HG02852 (cell line): Measurements from ENCODE around the gene DLG2.

Experiments used
- ATAC-seq: cut with Tn5 transposase; IDR thresholded peaks from one replicate; pipeline ENCODE4 v1.9.1; 2021; ENCODE audit warnings: mild to moderate bottlenecking, moderate library complexity; ENCODE audit not compliant: unreplicated experiment

Gene DLG2

DNA sequence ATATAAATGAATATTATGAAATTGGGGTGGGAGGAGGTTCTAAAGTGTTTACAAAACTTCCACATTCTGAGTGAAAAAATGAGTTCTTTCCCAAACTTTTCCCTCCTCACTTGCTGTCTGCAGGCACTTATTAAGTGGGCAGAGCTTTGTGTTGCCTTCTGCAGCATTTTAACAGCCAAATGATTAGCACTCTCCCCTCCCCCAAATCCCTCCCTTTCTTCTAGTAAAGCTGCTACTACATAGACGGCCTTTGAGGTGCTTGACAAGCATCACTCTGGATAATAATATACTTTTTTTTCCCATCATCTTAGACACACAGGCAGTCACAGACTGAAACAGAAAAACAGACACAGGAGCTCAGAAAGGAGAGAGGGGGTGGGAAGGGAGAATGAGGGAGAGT is 493.5 kb downstream of the DLG2 start:
- ATAC-seq = no peak

DNA sequence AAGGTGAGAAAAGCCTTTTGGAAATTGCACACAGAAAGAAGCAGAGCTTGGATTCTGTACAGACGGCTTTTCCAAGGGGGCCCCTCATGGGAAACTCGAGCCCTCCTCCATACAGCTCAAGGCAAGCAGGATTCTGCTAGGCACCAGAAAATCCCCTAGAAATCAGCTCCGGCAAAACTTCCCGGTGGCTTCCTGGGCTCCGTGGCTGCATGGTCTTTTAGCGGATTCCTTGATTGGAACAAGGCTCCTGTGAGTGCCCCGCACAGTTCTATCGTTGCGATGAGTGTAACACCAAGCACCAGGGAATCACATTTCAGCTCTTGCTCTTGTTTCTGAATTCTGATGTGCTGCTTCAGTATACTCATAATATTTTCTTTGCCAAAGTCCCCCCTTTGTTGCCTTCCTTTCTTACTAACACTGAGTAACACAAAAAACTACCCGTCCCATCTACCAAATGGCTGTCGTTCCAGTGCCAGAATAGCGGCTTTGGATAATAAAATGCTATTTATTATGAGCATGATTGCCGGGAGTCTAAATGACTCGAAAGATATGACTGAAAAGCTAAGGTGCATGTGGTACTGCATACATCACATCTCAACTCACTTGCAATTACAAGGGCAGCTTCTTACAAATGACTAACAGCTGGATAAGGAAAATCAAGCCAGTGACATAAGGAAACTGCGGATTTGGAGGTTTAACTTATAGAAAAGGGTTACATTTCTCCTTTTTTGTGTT is 494.1 kb downstream of the DLG2 start:
- ATAC-seq = no peak

DNA sequence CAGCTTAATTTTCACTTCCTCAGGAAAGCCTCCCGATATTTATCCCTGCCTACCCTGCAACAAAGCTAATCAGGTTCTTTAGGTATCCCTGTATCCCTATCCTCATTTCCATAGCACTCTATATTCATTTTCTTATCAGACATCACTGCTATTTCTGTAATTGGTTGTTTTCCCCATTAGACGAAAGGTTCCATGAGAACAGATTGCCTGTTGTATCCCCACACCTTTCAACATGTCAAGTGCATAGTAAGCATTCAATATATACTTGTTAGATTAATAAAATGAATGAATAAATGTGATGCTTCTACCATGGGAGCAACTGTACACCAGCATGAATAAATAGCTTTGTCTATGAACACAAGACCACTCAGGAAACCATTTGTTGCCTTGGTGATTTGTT is 499.8 kb downstream of the DLG2 start:
- ATAC-seq = no peak

DNA sequence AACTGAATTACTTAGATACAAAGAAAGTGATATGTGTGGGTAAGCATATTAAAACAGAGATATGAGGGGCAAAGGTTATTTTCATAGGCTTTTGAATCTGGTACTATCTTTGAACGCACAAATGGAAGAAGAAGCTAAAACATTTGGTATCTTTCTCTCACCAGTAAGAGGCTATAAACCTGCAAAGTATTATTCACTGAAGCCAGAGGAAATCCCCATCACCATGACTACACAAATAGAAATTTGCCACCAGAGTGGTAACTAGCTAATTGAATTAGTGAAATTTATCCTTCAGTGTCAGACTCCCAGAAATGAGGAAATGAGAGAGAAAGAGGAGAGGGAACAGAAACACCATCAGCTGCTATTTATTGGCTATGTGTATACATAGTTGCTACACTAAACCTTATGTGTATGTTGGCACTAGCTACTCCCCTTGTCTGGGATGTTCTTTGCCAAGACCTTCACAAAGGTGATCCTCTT is 503.4 kb downstream of the DLG2 start:
- ATAC-seq = peak; percentile 94

DNA sequence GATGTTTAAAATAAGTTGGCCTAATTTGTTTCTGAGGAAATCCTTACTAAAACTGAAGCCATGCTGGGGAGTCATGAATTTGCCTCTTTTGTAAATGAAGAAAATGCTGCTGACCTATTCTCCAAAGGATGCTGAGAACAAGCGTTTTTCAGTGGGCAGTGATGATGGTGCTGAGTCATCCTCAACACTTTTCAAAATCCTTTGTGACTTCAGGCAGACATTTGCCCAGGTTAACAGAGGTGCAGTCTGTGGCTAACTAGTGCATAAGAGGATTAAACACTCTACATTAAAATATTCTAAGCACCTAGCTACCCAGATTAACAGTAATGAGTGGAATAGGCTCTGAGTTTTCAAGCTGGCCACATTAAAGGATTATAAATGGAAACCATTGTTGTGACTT is 509.0 kb downstream of the DLG2 start:
- no peak for ATAC-seq

DNA sequence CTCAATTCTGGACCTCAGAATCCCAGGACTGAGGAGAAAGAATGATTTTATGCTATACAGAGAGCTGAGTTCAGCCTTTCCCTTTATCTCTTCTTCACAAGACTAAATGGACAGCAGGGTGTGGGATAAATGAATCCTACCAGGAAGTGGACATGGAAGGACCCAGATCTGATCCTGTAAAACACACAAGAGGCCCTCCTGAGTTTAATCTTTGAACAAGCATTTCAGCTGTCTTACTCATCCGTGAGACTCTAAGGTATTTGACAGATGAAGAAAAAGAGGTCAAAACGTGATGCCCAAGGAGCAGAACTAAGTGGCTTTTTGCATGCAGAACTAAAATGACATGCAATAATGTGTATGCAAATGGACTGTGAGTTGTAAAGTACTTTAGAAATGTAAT is 511.3 kb downstream of the DLG2 start:
- ATAC-seq = no peak

DNA sequence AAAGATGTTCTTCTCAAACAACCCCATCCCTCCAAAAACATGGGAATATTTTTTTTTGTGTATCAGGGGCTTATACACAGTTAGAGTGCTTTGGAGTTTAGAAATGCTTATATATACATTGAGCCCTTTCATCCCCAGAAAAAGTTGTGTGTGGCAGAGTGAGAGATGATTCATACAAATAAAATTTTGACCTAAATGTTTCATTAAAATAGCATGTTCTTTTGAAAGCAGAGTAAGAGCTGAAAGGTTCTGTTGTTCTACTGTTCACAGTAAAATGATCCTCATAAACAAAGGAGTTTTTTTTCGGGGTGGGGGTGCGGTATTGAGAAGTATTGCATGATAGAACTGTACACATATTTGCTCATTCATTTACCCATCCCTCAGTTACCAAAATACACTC is 512.4 kb downstream of the DLG2 start:
- ATAC-seq = no peak

DNA sequence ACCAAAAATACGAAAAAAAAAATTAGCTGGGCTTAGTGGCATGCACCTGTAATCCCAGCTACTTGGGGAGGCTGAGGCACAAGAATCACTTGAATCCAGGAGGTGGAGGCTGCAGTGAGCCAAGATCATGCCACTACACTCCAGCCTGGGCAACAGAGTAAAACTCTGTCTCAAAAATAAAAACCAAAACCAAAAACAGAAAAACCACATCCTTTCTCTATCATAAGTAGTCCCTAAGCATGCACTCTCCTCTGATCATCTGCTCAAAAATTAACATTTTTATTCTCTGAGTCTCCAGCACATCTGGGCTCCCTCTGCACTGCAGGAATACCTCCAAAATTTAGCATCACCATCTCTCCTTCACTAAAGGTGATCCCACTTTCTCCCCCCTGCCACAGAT is 516.9 kb downstream of the DLG2 start:
- ATAC-seq = peak; percentile 87

DNA sequence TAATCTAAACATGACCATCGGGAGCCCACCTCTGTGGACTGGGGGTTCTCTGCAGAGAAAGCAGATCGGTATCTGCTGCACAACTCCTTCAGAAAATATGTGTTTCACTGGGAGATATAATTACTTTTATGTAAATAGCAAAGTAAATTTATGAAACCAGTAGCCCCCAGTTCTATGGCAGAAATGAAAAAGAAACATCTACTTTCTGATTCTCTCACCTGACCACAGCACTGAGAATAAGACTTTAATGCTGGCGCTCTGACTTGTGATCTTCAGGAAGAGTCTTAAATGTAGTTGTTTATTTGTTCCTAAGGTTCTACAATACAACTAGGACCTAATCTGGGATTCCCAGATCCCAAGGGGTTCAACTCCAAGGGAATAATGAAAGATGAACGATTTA is 518.0 kb downstream of the DLG2 start:
- ATAC-seq = peak; percentile 80

DNA sequence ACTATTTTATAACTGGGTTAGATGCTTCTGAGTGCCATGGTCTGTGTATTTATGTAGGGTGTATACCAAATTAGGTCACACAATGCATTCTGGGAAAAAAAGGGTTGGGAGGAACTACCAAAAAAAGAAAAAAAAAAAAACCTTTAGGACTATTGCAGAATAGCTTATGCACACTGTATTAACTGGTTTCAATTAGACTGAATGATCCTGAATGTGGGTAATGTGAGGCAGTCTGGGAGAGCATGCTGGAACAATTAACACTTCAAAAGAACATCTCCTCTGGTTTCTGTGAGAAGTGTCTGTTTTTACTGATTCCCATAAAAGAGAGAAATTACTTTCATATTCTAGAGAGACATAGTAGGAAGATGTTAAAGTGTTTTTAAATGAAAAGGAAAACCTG is 521.3 kb downstream of the DLG2 start:
- ATAC-seq = no peak

DNA sequence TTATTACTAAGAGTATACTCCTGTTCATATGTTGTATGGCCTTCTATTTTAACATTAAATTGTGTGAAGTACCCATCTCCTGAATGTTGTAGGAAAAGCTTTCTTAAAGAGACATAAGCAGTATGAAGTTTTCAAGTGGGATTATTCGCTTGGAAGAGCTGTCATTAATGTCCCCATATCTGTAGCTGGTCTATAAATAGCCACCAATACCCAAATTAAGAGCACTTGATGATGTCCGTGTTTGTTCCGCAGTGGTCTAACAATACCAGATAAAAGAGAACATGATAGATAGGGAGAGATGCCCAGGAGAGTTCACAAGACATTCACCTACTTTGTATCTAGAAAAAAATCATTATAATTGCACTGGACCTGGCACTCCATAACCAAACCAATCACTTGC is 527.6 kb downstream of the DLG2 start:
- ATAC-seq = no peak

DNA sequence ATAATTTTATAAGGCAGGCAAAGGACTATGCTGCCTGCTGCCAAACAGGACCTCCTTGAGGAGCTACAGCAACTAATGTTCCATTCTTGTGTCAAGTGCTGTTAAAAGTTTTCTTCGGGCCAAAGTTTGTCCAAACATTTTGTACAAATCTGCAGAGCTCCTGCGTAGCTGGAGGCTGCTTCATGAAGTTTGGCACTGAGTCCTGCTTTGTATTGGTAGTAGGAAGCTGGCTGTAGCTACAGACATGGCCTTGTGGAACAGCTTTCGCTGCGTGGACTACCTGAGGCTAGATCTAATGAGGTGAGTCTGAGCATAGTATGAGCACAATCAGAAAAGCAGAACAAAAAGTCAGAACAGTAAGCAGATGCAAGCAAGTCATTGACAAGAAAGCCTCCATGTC is 528.1 kb downstream of the DLG2 start:
- no peak for ATAC-seq

DNA sequence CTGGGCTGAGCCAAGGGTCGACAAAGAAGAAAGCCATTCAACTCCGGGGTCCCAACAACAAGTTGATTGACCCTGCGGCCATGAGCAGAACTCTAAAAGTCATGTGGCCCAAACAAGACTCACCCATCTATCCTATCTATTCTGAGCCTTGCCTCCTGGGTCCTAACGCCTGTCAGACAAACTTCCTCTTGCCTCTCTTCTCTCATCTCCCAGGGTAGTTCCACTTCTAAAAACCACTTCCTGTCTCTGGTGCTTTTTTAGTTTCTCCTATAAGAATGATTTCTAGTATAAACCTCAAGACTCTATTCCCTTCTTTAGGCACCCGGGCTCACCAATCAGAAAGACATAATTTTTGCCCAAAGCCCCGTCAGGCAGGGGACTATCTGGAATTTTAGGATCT is 530.2 kb downstream of the DLG2 start:
- ATAC-seq = peak; percentile 61

DNA sequence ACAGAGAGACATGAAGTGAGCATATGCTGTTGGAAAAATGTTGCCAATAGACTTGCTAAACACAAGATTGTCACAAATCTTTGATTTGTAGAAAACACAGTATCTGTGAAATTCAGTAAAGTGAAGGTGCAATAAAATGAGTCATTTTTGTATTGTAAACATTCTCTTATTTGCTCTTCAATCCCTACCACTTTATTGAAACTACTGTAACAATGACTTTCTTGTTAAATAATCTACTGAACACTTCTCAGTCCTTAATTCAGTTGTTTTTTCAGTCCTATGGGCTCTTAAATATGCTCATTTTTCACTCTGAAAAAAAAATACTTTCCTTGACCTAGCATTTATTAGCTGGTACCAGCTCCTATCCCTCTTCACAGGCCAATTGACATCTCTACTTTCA is 531.9 kb downstream of the DLG2 start:
- no peak for ATAC-seq

DNA sequence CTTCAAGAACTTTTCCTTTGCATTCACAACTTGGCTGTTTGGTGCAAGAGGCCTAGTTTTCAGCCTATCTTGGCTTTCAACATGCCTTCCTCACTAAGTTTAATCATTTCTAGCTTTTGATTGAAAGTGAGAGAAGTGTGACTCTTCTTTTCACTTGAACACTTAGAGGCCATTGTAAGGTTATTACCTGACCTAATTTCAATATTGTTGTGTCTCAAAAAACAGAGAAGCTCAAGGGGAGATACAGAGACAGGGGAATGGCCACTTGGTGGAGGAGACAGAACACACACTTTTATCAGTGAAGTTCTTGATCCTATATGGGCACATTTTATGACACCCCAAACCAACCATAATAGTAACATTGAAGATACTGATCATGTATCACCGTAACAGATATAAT is 532.3 kb downstream of the DLG2 start:
- ATAC-seq = no peak

DNA sequence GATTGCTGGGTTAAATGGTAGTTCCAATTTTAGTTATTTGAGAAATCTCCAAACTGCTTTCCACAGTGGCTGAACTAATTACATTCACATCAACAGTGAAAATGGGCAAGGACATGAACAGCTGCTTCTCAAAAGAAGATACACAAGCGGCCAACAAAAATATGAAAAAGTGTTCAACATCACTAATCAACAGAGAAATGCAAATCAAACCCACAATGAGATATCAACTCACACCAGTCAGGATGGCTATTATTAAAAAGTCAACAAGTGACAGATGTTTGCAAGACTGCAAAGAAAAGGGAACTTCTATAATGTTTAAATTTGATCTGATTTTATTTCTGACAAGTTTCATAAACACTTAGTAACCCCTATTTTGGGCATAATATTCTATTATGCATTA is 537.5 kb downstream of the DLG2 start:
- peak; percentile 51 for ATAC-seq

DNA sequence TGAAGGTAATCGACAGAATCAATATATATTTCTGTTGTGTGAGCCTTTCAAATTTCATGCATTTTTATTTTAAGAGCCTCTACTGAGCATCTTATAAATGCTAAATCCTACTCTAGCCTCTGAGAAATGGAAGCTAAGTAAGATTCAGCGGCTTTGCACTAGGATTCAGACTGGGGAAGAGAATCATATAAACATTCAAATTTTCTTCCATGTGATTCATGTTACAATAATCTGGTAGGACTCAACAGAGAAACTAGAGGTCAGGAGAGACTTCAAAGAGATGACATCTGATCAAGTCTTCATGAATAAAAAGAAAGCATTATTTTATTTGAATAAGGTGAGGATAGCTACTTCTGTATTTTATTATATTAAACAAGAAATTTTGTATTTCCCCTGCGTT is 538.9 kb downstream of the DLG2 start:
- no peak for ATAC-seq

DNA sequence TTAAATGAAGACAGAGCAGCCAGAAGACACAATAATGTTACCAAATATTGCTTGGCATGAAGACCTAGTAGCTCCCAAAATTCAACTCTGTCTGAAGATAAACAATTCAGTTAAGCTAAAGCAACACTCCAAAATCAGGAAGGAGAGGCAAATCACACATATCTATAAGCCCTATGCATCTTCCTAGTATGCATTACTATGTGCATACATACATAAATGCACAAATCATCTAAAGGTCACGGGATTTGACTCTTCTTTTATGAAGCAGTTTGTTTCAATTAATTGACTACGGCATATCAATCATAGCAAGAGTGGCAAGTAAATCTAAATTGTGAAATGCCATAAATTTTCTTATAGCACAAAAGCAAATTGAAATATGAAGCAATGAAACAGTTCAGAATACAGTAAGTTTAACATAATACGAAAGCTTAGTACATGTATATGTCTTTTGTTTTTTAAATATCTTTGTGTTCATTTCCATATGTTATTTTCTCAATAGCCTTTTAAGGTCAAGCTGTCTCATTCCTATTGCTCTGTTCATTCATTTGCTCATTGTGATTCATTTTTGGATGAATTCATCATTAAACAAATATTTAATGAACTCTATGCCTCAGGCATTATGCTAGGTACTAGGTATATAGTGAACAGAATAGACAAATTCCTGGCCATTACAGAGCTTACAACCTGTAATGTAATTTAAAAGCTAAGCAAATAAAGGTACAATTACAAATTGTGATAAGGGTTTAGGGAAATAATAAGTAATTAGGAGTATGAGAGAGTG is 540.5 kb downstream of the DLG2 start:
- ATAC-seq = no peak

DNA sequence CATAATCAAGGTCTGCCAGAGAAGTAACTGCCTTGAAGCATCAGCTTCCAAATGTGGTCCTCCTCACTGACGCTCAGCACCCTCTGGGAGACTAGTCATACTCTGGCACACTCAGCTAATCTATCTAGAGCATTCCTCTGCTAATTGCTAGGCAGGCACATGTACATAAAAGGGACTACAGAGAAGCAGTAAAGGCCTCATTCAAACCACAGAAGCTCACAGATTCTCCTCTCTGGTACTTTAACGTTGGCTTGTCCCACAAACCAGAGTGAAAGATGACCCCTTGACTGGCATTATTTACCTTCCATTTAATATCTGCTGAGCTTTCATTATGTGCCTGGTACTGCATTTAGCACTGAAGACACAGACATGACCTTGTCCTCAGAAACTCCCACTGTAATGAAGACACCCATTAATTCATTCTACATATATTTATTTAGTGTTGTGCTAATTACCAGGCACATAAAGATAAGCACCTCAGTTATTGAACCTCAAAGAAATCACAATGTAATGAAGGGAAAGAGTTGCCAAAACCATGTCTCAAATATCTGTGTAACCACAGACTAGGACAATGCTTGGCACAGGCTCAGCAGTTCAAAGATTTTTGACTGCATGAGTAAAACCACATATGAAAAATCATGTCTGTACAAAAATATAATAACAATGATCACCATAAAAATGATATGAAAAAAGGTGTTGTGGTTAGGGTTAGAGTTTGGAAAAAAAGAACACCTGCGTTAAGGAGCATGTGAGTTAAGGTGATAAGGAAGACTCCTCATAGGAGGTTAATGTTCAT is 550.4 kb downstream of the DLG2 start:
- no peak for ATAC-seq

DNA sequence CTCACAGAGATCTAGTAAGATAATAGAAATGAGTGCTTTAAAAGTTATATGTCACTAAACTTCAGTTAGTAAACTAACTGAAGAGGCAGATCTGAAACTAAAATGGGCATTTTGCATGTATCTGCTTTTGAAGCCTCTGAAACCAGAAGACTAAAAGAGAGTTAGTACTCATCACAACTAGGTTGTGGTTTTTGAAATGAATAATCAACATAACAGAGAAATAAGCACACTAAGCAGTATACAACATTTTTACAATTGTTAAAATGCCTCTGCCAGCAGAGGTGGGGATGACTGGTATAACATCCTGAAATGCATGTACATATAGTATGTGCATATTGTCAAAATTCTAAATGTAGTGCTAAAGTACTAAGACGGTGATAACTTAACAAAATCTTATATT is 564.5 kb downstream of the DLG2 start:
- peak; percentile 99 for ATAC-seq

DNA sequence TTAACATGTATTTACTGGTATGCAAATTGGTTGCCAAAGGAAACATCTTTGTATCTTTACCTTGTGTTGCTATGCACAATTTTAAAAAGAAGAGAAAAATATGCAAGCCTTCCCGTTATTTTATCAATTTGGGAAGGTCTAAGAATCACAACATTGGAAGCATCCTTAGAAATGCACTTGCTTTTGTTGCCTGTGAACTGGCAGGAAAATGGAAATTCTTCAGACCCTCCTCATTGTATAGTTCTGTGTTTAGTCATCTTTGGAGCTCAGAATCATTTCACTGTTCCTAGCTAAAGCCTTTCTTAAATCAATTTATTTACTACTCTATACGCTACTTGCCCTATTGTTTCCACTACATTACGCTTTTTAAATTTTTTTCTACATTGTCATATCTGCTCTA is 574.5 kb downstream of the DLG2 start:
- ATAC-seq = no peak

DNA sequence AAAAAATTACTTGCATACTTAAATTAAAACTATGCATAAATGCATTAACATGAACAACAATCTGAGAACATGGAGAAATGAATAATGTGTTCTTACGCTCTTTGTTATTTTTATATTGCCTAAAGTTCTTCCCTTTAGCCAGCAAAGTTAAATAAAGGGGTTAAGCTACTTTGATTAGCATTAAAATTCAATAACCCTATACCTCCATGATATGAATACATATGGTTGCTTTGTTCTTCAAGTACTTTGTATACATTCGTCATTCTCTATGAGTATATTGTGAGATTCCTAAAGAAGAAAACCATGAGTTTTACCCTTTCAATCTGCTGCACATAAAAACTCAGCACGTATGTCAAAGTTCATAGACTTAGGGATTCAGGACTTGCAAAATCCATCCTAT is 578.3 kb downstream of the DLG2 start:
- ATAC-seq = no peak
